Measurements from ENCODE around the gene N4BP2L1. TPM values are rescaled to one million over a fixed set of nuclear protein-coding genes. Genes with fewer than 3 reads are reported as not detected.

The N4BP2L1 gene
- total RNA-seq, 1 donor from 2014 or later = 19.2 TPM

- TF ChIP-seq CTCF (IDR thresholded peaks at IDR 0.05) (no peak), POLR2A (IDR thresholded peaks at IDR 0.05) (no peak), POLR2AphosphoS5 (IDR thresholded peaks at IDR 0.05; ENCODE audit: insufficient read depth in 1 of 2, low read depth in 1 of 2) (no peak)
- Histone ChIP-seq H3K9me3 (no peaks in the 10 kb centered on the region), H3K27ac (no peak overlapping the region), H3K36me3 (no peaks in the 10 kb centered on the region), H3K4me1 (peaks cover 24% of the 10 kb centered on the region), H3K4me3 (no peak overlapping the region), H3K27me3 (no peaks in the 10 kb centered on the region)
- intact Hi-C loops (cut with DNase I) = no loop called here
- no peak for DNase-seq (ENCODE audit: extremely low spot score in 2 of 2)
These were observed 4.3 kb downstream of the N4BP2L1 start for GRCh38 chr13:32423592-32423991.

GRCh38 chr13:32419862-32420261 lies 8.1 kb downstream of the N4BP2L1 start:
- DNase-seq (ENCODE audit: extremely low spot score in 2 of 2) = no peak
- TF ChIP-seq POLR2A (IDR thresholded peaks at IDR 0.05) (no peak), POLR2AphosphoS5 (IDR thresholded peaks at IDR 0.05; ENCODE audit: insufficient read depth in 1 of 2, low read depth in 1 of 2) (no peak), CTCF (IDR thresholded peaks at IDR 0.05) (no peak)
- Histone ChIP-seq H3K4me3 (no peak overlapping the region), H3K36me3 (no peaks in the 10 kb centered on the region), H3K27me3 (no peaks in the 10 kb centered on the region), H3K27ac (no peak overlapping the region), H3K9me3 (no peaks in the 10 kb centered on the region), H3K4me1 (no peaks in the 10 kb centered on the region)
- intact Hi-C loops (cut with DNase I) = no loop called here

GRCh38 chr13:32417995-32418394 lies 9.9 kb downstream of the N4BP2L1 start:
- Histone ChIP-seq H3K27ac (no peak overlapping the region), H3K9me3 (no peaks in the 10 kb centered on the region), H3K36me3 (no peaks in the 10 kb centered on the region), H3K27me3 (no peaks in the 10 kb centered on the region), H3K4me1 (no peaks in the 10 kb centered on the region), H3K4me3 (no peak overlapping the region)
- intact Hi-C loops (cut with DNase I) = no loop called here
- DNase-seq (ENCODE audit: extremely low spot score in 2 of 2) = no peak
- TF ChIP-seq POLR2A (IDR thresholded peaks at IDR 0.05) (no peak), CTCF (IDR thresholded peaks at IDR 0.05) (no peak), POLR2AphosphoS5 (IDR thresholded peaks at IDR 0.05; ENCODE audit: insufficient read depth in 1 of 2, low read depth in 1 of 2) (no peak)

GRCh38 chr13:32415019-32415418 lies 12.9 kb downstream of the N4BP2L1 start:
- no peaks in the 10 kb centered on the region for H3K27me3 ChIP-seq
- H3K4me3 ChIP-seq = no peak overlapping the region
- H3K4me1 ChIP-seq = peaks cover 4% of the 10 kb centered on the region
- no peak for TF ChIP-seq POLR2AphosphoS5 (IDR thresholded peaks at IDR 0.05; ENCODE audit: insufficient read depth in 1 of 2, low read depth in 1 of 2)
- no peaks in the 10 kb centered on the region for H3K9me3 ChIP-seq
- H3K27ac ChIP-seq = no peak overlapping the region
- intact Hi-C loops (cut with DNase I) = no loop called here
- H3K36me3 ChIP-seq = no peaks in the 10 kb centered on the region
- no peak for DNase-seq (ENCODE audit: extremely low spot score in 2 of 2)

GRCh38 chr13:32414580-32414979 lies 13.3 kb downstream of the N4BP2L1 start:
- H3K4me3 ChIP-seq = no peak overlapping the region
- TF ChIP-seq POLR2AphosphoS5 (IDR thresholded peaks at IDR 0.05; ENCODE audit: insufficient read depth in 1 of 2, low read depth in 1 of 2) (no peak), POLR2A (IDR thresholded peaks at IDR 0.05) (no peak), CTCF (IDR thresholded peaks at IDR 0.05) (no peak)
- no peak for DNase-seq (ENCODE audit: extremely low spot score in 2 of 2)
- H3K27me3 ChIP-seq = no peaks in the 10 kb centered on the region
- no peak overlapping the region for H3K27ac ChIP-seq
- H3K9me3 ChIP-seq = no peaks in the 10 kb centered on the region
- no peaks in the 10 kb centered on the region for H3K36me3 ChIP-seq
- peaks cover 9% of the 10 kb centered on the region for H3K4me1 ChIP-seq
- intact Hi-C loops (cut with DNase I) = no loop called here

GRCh38 chr13:32413284-32413683 lies 14.6 kb downstream of the N4BP2L1 start:
- DNase-seq (ENCODE audit: extremely low spot score in 2 of 2) = no peak
- peaks cover 21% of the 10 kb centered on the region for H3K4me1 ChIP-seq
- H3K36me3 ChIP-seq = no peaks in the 10 kb centered on the region
- H3K27ac ChIP-seq = no peak overlapping the region
- H3K9me3 ChIP-seq = no peaks in the 10 kb centered on the region
- intact Hi-C loops (cut with DNase I) = no loop called here
- TF ChIP-seq POLR2A (IDR thresholded peaks at IDR 0.05) = no peak
- TF ChIP-seq CTCF (IDR thresholded peaks at IDR 0.05) = no peak
- TF ChIP-seq POLR2AphosphoS5 (IDR thresholded peaks at IDR 0.05; ENCODE audit: insufficient read depth in 1 of 2, low read depth in 1 of 2) = no peak
- no peak overlapping the region for H3K4me3 ChIP-seq
- no peaks in the 10 kb centered on the region for H3K27me3 ChIP-seq
